Fibroblast of lung (primary cell): ENCODE measurements around the gene KCNN3.

Source experiments
- CTCF ChIP-seq, 2 donors: IDR thresholded peaks in 1 of 2; conservative IDR thresholded peaks in 1 of 2; 1 replicate in 1 of 2; 2 replicates in 1 of 2; pipeline ENCODE4 v1.5.1; 2011 to 2012; ENCODE audit warnings: low read length in 2 of 2, control low read depth in 1 of 2, inconsistent platforms in 1 of 2, low read depth in 1 of 2, mild to moderate bottlenecking in 1 of 2
- EZH2 ChIP-seq: IDR thresholded peaks from 2 replicates; pipeline ENCODE4 v1.5.1; 2012; ENCODE audit warnings: low read length, control low read depth, mild to moderate bottlenecking; ENCODE audit errors: missing control alignments

DNA sequence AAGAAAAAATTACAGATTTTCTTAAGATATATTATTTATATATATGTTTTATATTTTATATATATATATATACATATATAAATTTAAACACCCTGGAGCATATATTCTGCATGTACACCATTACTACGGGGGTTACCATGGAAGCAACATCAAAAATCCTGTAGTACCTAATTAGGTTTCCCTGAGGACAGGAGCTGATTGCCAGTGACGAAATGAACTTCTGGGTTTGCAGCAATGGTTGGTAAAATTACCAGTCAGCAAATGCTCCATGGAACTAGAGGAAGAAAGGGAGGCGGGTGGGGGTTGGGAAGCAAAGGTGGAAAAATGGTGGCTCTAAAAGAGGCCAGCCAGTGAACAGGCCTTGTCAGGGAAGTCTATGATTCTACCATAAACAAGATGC is 89.5 kb downstream of the KCNN3 start:
- TF ChIP-seq CTCF (conservative IDR thresholded peaks at IDR 0.05 in 1 of 2, IDR thresholded peaks at IDR 0.05 in 1 of 2; ENCODE audit: low read depth in 1 of 2, low read length in 2 of 2) (no peak), EZH2 (no peak)
